ENCODE measurements around the gene SLC26A8.

DNA sequence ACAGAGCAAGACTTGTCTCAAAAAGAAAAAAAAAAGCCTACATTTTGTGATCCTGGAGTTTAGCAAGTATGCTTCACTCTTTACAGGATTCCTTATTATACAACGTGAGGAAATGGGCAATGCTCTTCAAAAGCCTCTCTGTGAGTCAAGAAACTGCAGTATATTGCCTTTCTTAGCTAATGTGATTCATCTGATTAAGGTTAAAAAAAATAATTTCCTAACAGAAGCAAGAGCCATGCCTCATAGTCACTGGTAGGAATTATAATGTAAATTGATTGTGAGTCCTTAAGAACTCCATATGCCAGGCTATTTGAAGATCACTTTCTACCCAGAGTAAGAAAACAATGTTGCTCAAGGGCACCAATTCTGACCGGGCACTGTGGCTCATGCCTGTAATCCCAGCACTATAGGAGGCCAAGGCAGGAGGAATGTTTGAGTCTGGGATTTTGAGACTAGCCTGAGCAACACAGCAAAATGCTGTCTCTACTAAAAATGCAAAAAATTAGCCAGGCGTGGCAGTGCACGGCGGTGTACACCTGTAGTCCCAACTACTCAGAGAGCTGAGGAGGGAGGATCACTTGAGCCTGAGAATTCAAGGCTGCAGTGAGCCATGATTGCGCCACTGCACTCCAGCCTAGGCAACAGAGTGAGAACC, 43.3 kb downstream of the SLC26A8 start:
- TF ChIP-seq POLR2AphosphoS5 (IDR thresholded peaks at IDR 0.05) (no peak), EP300 (IDR thresholded peaks at IDR 0.05) (no peak), POLR2A (IDR thresholded peaks at IDR 0.05; ENCODE audit: low read depth) (no peak)
- TF ChIP-seq, protein P1, sequence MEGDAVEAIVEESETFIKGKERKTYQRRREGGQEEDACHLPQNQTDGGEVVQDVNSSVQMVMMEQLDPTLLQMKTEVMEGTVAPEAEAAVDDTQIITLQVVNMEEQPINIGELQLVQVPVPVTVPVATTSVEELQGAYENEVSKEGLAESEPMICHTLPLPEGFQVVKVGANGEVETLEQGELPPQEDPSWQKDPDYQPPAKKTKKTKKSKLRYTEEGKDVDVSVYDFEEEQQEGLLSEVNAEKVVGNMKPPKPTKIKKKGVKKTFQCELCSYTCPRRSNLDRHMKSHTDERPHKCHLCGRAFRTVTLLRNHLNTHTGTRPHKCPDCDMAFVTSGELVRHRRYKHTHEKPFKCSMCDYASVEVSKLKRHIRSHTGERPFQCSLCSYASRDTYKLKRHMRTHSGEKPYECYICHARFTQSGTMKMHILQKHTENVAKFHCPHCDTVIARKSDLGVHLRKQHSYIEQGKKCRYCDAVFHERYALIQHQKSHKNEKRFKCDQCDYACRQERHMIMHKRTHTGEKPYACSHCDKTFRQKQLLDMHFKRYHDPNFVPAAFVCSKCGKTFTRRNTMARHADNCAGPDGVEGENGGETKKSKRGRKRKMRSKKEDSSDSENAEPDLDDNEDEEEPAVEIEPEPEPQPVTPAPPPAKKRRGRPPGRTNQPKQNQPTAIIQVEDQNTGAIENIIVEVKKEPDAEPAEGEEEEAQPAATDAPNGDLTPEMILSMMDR (IDR thresholded peaks at IDR 0.05) = no peak

All from esophagus muscularis mucosa (tissue), 4 donors.